ENCODE data around the gene RHOT1. TPM values are rescaled to one million over a fixed set of nuclear protein-coding genes. Genes with fewer than 3 reads are reported as not detected.
"Not testable (repeated sequence)": the region's sequence is repeated elsewhere in the genome, so short reads cannot be mapped to it uniquely, and the experiment has no call there.

The RHOT1 gene
- total and polyA plus RNA-seq, 2 experiments from 2014 or later: 25.2 to 31.9 TPM

DNA sequence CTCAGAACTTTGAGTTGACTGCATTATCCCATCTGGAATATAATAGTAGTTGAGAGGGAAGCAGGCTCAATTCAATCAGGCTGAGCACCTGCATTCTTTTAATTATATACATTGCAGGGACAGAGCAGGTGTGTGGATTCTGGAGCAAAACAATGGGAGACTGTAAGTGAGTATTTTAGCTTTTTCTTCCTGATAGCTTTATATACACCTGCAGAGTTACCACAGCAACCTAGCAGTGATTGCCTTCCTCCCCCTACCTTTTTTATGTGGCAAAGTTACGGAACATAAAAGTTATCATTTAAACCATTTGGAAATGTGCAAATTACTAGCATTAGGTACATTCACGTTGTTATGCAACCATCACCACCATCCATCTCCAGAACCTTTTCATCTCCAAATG is 25.4 kb upstream of the RHOT1 start:
- peaks cover 3% of the 10 kb centered on the region; the same call in 1 of the 2 replicates for H3K27me3 ChIP-seq (replicated peaks; ENCODE audit: insufficient read depth)
- H3K4me1 ChIP-seq (ENCODE audit: insufficient read depth): no peaks in the 10 kb centered on the region
- H3K36me3 ChIP-seq (ENCODE audit: low read depth): no peaks in the 10 kb centered on the region
- no peak overlapping the region for H3K4me2 ChIP-seq (ENCODE audit: unreplicated experiment)
- no peak overlapping the region for H2AFZ ChIP-seq
- no peak overlapping the region for H3K9ac ChIP-seq
- no peak for TF ChIP-seq EZH2 (IDR thresholded peaks at IDR 0.05; ENCODE audit: insufficient read depth, poor library complexity, severe bottlenecking)
- no peak for TF ChIP-seq EZH2phosphoT487 (IDR thresholded peaks at IDR 0.05; ENCODE audit: insufficient read depth, low read depth)
- in situ Hi-C loops (cut with MboI): no loop called here
- no peaks in the 10 kb centered on the region for H3K9me2 ChIP-seq (ENCODE audit: insufficient read depth)
- no peaks in the 10 kb centered on the region for H3K9me3 ChIP-seq (ENCODE audit: low read depth)
- no peaks in the 10 kb centered on the region for H4K20me1 ChIP-seq (ENCODE audit: insufficient read depth)
- no peaks in the 10 kb centered on the region for H3K79me2 ChIP-seq (ENCODE audit: insufficient read depth)
- no peak overlapping the region for H3K4me3 ChIP-seq
- H3K27ac ChIP-seq: no peak overlapping the region
- WGBS, 2 experiments (ENCODE audit: low coverage in 1 of 2, low lambda C conversion rate in 2 of 2, missing lambda C conversion rate in 2 of 2): 59 to 69% methylated on average over 2 of the region's 2 CpGs
- DNase-seq: no peak
- no peaks in the 10 kb centered on the region for H3F3A ChIP-seq (ENCODE audit: insufficient read depth)

DNA sequence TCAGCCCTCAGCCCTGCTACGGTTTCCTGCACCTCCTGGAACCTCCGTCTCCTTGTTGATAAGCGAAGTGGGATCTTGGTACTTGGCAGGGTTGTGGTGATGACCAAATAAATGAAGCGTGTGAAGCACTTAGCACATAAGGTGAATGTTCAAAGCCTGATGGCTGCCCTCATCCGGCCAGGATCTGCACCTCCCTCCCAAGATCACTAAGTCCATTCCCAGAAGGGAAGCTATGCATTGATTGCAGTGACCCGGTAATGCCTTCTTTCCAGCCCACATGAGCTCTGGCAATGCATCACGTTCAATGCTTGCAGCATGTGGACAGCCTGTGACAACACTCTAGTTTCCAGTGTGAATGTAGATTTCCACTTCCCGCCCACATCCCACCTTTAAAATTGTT is 24.9 kb upstream of the RHOT1 start:
- WGBS, 2 experiments (ENCODE audit: low coverage in 1 of 2, low lambda C conversion rate in 2 of 2, missing lambda C conversion rate in 2 of 2): 32 to 36% methylated on average over 8 of the region's 8 CpGs

DNA sequence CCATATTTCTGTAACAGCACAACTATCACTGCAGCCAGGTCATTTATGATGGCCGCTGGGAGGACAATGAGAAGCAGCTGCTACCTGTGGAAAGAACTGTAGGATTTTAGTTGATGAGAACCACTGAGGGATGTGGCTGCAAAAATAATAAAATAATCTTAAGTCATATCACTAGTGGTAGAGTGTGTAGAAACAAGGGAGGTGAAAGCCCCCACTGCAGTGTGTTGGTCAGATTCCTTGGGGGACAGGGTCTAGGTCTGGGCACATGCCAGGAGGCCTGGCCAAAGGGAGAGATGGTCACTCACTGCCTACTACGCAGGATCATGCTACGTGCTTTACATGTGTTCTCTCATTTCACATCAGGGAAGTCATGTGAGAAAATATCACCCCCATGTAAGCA is 24.2 kb upstream of the RHOT1 start:
- 80 to 92% methylated on average over 3 of the region's 3 CpGs for WGBS, 2 experiments (ENCODE audit: low coverage in 1 of 2, low lambda C conversion rate in 2 of 2, missing lambda C conversion rate in 2 of 2)
- H3F3A ChIP-seq (ENCODE audit: insufficient read depth); H3K4me3 ChIP-seq; in situ Hi-C loops (cut with MboI); H3K4me1 ChIP-seq (ENCODE audit: insufficient read depth); H3K9me3 ChIP-seq (ENCODE audit: low read depth); H4K20me1 ChIP-seq (ENCODE audit: insufficient read depth); H3K36me3 ChIP-seq (ENCODE audit: low read depth); H3K27me3 ChIP-seq (replicated peaks; ENCODE audit: insufficient read depth); H3K9ac ChIP-seq; DNase-seq; H3K27ac ChIP-seq; H2AFZ ChIP-seq; H3K9me2 ChIP-seq (ENCODE audit: insufficient read depth); H3K4me2 ChIP-seq (ENCODE audit: unreplicated experiment); H3K79me2 ChIP-seq (ENCODE audit: insufficient read depth): not testable (repeated sequence)

More for the DNA sequence above, 24.9 kb upstream of the RHOT1 start:
- no peaks in the 10 kb centered on the region for H3K79me2 ChIP-seq (ENCODE audit: insufficient read depth)
- H3K4me1 ChIP-seq (ENCODE audit: insufficient read depth): no peaks in the 10 kb centered on the region
- peaks cover 3% of the 10 kb centered on the region; the same call in 1 of the 2 replicates for H3K27me3 ChIP-seq (replicated peaks; ENCODE audit: insufficient read depth)
- H4K20me1 ChIP-seq (ENCODE audit: insufficient read depth): no peaks in the 10 kb centered on the region
- no peaks in the 10 kb centered on the region for H3K9me3 ChIP-seq (ENCODE audit: low read depth)
- H3K4me2 ChIP-seq (ENCODE audit: unreplicated experiment): no peak overlapping the region
- no peak for DNase-seq
- no peak overlapping the region for H2AFZ ChIP-seq
- H3K27ac ChIP-seq: no peak overlapping the region
- H3F3A ChIP-seq (ENCODE audit: insufficient read depth): no peaks in the 10 kb centered on the region
- TF ChIP-seq EZH2 (IDR thresholded peaks at IDR 0.05; ENCODE audit: insufficient read depth, poor library complexity, severe bottlenecking): no peak
- in situ Hi-C loops (cut with MboI): no loop called here
- no peak overlapping the region for H3K4me3 ChIP-seq
- H3K9ac ChIP-seq: no peak overlapping the region
- no peaks in the 10 kb centered on the region for H3K36me3 ChIP-seq (ENCODE audit: low read depth)
- H3K9me2 ChIP-seq (ENCODE audit: insufficient read depth): no peaks in the 10 kb centered on the region

DNA sequence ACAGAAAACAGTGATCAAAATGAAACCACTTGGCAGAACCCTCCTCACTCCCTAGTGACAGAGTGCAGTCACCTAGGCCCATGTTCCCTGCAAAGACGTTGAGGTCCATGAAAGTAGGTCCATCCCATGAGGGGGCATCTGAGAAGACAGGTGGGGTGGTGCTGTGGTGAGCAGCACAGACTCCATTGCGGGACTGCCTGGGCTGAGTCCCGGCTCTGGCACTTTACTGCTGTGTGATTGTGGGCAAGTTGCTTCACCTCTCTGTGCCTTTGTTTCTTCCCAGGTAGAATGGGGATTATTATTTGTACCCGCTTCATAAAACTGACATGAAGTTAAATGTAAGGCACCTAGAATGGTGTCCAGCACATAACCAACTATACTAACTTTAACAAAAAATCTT is 23.5 kb upstream of the RHOT1 start:
- Histone ChIP-seq H3K4me2 (ENCODE audit: unreplicated experiment) (no peak overlapping the region), H3K9me2 (ENCODE audit: insufficient read depth) (no peaks in the 10 kb centered on the region), H3F3A (ENCODE audit: insufficient read depth) (no peaks in the 10 kb centered on the region), H3K79me2 (ENCODE audit: insufficient read depth) (no peaks in the 10 kb centered on the region), H2AFZ (no peak overlapping the region), H3K4me3 (no peak overlapping the region), H3K4me1 (ENCODE audit: insufficient read depth) (no peaks in the 10 kb centered on the region), H3K9me3 (ENCODE audit: low read depth) (no peaks in the 10 kb centered on the region), H3K27me3 (replicated peaks; ENCODE audit: insufficient read depth) (peaks cover 3% of the 10 kb centered on the region; the same call in 1 of the 2 replicates), H3K9ac (no peak overlapping the region), H4K20me1 (ENCODE audit: insufficient read depth) (no peaks in the 10 kb centered on the region), H3K27ac (no peak overlapping the region), H3K36me3 (ENCODE audit: low read depth) (no peaks in the 10 kb centered on the region)
- in situ Hi-C loops (cut with MboI): no loop called here
- no peak for TF ChIP-seq EZH2phosphoT487 (IDR thresholded peaks at IDR 0.05; ENCODE audit: insufficient read depth, low read depth)
- no peak for TF ChIP-seq EZH2 (IDR thresholded peaks at IDR 0.05; ENCODE audit: insufficient read depth, poor library complexity, severe bottlenecking)
- WGBS, 2 experiments (ENCODE audit: low coverage in 1 of 2, low lambda C conversion rate in 2 of 2, missing lambda C conversion rate in 2 of 2): 50 to 57% methylated on average over 4 of the region's 4 CpGs
- no peak for DNase-seq

DNA sequence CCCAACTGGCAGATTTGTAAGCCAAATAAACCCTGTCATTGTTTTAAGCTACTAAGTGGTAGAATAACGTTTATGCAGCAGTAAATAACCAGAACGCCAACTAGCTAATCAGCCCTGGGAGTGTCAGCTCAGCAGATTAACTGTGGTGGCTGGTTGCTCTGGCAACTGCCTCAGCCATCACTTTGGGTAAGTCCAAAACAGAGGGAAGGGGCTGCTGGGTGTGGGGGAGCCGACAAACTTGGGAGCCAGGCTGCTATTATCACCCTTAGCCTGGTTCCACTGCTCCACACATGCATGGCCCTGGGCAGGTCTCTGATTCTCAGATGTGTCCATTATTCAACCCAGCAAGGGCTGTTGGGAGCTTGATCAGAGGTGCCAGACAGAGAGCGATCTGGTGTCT is 22.2 kb upstream of the RHOT1 start:
- Histone ChIP-seq H3K4me1 (ENCODE audit: insufficient read depth) (no peaks in the 10 kb centered on the region), H3K9me2 (ENCODE audit: insufficient read depth) (no peaks in the 10 kb centered on the region), H3K36me3 (ENCODE audit: low read depth) (no peaks in the 10 kb centered on the region), H3K79me2 (ENCODE audit: insufficient read depth) (no peaks in the 10 kb centered on the region), H3K27ac (no peak overlapping the region), H3K4me2 (ENCODE audit: unreplicated experiment) (no peak overlapping the region), H4K20me1 (ENCODE audit: insufficient read depth) (no peaks in the 10 kb centered on the region), H3K4me3 (no peak overlapping the region), H3K9ac (no peak overlapping the region), H2AFZ (no peak overlapping the region), H3K9me3 (ENCODE audit: low read depth) (no peaks in the 10 kb centered on the region), H3F3A (ENCODE audit: insufficient read depth) (no peaks in the 10 kb centered on the region), H3K27me3 (replicated peaks; ENCODE audit: insufficient read depth) (peaks cover under 1% of the 10 kb centered on the region; the same call in 1 of the 2 replicates)
- TF ChIP-seq EZH2phosphoT487 (IDR thresholded peaks at IDR 0.05; ENCODE audit: insufficient read depth, low read depth): no peak
- TF ChIP-seq EZH2 (IDR thresholded peaks at IDR 0.05; ENCODE audit: insufficient read depth, poor library complexity, severe bottlenecking): no peak
- WGBS, 2 experiments (ENCODE audit: low coverage in 1 of 2, low lambda C conversion rate in 2 of 2, missing lambda C conversion rate in 2 of 2): 61 to 71% methylated on average over 4 of the region's 4 CpGs
- no peak for DNase-seq
- in situ Hi-C loops (cut with MboI): no loop called here

Measured in GM23248 (cell line).